C4-2B (cell line): ENCODE measurements around the gene CLCF1.
A peak's percentile ranks its signal among the peaks of the same experiment; 100 is the strongest.

Experiments used
- H3K27ac ChIP-seq: fragments of 450-650 bp; 2 replicates; pipeline ENCODE4 v1.5.1; 2017
- ZFX ChIP-seq: fragments of 450-650 bp; IDR thresholded peaks from 2 replicates; pipeline ENCODE4 v1.6.1; 2017
- TF ChIP-seq, protein P1 (sequence below): fragments of 450-650 bp; conservative IDR thresholded peaks from 2 replicates; pipeline ENCODE4 v1.5.1; 2017; ENCODE audit warnings: mild to moderate bottlenecking

Gene CLCF1

DNA sequence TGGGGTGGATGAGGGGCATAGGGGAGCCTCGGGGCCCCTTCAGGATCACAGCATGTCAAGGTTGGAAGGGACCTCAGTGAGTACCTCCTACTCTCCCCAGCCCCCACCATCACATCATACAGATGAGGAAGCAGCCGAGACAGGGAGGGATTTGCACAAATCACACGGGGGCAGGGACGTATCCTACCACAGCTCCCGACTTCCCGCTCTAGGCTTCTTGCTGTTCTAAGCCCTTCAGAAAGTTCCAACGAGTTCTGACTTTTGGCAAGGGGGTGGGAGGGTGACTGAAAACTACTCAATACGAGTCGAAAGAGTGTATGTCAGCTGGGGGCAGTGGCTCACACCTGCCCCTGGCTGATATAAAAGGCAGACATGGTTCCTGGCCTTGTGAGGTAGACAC is 13.7 kb upstream of the CLCF1 start:
- TF ChIP-seq ZFX, result no peak
- TF ChIP-seq, protein P1, sequence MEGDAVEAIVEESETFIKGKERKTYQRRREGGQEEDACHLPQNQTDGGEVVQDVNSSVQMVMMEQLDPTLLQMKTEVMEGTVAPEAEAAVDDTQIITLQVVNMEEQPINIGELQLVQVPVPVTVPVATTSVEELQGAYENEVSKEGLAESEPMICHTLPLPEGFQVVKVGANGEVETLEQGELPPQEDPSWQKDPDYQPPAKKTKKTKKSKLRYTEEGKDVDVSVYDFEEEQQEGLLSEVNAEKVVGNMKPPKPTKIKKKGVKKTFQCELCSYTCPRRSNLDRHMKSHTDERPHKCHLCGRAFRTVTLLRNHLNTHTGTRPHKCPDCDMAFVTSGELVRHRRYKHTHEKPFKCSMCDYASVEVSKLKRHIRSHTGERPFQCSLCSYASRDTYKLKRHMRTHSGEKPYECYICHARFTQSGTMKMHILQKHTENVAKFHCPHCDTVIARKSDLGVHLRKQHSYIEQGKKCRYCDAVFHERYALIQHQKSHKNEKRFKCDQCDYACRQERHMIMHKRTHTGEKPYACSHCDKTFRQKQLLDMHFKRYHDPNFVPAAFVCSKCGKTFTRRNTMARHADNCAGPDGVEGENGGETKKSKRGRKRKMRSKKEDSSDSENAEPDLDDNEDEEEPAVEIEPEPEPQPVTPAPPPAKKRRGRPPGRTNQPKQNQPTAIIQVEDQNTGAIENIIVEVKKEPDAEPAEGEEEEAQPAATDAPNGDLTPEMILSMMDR, result no peak
- H3K27ac ChIP-seq, result no peak overlapping the region

DNA sequence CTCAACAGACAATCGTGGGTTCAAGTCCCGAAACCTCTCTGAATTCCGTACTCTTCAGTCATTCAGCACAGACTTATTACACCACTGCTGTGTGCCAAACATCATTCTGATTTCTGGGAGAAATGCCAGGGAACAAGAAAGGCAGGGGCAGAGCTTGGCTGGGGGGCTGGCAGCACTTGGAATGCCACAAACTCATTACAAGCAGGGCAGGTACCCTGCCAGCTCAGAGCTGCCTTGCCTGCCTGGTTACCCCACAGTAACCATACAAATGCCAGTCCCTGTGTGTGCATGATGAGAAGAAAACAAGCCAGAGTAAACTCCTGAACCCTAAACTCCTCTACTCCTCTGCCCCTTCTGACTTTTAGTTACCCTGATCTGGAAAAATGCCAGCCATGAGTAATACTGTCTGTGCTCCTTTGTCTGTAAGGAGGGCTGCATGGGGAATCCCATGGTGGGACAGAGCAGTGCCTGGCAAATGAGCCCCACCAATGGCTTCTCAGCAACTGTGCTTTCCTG is 11.5 kb upstream of the CLCF1 start:
- TF ChIP-seq, protein P1, result no peak
- no peak for TF ChIP-seq ZFX
- H3K27ac ChIP-seq, result no peak overlapping the region

DNA sequence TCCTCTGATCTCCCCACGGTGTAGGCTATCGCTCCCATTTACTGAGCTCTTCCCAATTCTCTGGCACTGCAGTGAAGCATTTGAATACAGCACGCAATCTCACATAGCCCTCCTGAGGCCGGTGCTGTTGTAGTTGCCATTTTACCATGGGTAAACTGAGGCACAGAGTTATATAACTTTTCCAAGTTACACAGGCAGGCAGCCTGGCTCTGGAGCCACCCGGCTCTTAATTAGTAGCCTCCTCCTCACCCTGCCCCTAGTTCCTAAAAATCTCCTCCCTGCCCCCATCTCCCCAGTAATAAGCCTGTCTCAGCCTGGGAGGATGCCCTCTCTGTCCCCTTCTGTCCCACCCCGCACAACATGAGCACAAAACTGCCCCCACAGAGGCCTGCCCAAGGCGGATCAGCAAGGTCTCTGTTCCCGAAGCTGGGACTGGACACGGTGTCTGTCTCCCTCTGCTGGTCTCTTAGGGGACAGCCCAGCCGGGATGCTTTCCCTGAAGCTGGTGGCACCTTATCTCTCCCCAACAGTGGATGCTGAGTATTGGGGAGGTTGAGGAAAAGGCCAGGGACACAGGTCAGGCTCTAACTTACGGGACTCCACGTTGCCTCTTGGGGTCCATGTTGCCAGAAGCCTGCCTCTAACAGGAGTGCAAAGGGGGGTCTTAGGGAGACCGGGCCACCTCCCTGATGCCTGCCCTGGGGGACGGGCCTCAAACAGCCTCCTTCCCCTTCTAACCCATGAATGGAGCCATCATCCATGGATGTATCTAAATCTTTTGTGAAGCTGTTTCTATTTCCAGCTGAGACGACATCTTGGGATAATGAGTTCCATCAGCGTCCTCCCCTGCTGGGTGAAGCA is 9.1 kb upstream of the CLCF1 start:
- H3K27ac ChIP-seq, result no peak overlapping the region

DNA sequence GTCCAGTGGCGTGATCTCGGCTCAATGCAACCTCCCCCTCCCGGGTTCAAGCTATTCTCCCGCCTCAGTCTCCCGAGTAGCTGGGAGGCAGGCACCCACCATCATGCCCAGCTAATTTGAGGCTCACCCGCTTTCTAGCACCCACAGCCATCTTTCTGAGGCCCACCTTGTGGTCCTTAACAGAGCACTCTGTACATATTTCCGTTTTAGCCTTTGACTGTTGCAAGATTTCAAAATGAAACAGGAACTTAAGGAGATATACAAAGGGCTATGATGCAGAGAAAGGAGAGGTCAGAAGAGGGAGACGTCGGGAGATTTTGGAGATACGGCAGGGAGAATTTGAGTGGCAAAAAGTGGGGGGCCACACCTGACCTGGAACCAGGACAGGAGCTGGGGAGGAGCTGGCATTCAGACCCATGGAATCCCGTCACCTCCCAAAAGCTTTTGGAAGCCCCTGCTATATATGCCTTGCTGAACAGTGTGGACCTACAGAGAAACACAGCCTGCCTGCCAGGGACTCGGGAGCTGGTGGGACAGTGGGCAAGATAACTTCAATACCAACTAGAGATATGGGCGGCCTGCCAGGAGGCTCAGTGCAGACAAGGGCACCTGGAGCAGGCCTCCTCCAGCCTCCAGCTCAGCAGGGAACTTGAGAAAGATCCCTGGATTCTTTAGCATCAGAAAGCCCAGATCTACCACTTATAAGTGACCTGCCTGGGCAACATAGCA is 8.0 kb upstream of the CLCF1 start:
- H3K27ac ChIP-seq, result no peak overlapping the region
- no peak for TF ChIP-seq ZFX
- TF ChIP-seq, protein P1, result no peak

More for the DNA sequence above, 9.1 kb upstream of the CLCF1 start:
- TF ChIP-seq ZFX, result no peak
- TF ChIP-seq, protein P1, result peak; percentile 99

DNA sequence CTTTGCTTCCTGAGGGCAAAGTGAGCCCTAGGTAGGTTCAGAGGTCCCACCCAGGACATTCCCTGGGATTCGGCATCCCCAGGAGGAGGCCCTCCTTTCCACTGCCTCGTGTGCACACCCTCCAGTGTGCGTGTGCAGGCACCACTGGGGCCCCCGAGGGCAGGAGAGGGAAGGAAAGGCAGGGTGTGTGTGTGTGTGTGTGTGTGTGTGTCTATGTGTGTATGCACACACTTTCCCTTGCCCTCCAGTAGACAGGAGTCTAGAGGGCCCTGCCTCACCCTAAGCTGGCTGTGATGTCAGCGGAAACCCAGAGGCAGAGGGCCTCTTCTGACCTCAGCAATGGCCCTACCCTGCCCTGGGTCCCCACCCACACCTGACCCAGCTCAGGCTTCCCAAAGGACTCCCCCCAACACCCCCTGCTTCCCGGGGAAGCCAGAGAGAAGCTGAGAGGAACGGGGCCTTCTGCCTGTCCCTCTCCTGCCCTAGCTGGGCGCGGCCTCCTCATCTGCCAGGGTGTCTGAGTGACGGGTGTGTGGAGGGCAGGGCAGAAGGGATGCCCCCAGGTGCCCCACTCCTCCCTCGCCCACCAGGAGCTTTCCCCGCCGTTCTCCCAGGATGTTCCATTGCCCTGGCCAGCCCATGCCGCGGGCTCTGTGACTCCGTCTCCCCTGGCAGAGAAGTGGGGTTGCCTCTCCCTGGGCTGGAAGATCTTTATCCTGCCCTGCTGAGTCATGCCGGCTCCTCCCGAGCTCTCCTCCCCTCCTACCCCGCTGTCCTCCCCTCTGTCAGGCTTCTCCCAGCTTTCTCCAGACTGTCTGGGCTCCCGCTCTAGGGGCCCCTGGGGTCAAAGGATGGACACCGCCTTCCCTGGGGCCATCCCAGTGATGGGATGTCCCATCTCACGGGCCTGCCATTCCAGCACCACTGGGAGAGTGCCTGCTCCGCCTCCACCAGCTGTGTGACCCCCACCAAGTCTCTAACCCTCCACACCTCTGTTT is 6.0 kb upstream of the CLCF1 start:
- no peak overlapping the region for H3K27ac ChIP-seq
- no peak for TF ChIP-seq ZFX
- TF ChIP-seq, protein P1, result no peak

DNA sequence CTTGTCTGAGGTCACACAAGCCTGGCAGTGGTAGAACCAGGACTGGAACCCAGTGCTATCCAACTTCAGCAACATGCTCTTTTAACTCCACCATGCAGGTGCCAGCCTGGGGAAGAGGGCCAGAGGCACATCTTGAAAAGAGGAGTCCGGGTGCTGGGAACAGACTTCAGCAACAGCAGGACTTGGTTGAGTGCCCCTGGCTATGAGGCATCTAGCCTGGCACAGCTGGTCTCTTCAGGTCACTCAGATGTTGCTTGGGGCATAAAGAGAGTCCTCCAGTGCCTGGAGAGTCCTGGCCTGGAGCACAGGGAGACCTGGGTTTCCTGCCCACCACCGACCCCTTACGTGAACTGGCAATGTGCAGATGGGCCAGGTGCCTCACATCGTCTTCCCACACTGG is 5.1 kb upstream of the CLCF1 start:
- no peak overlapping the region for H3K27ac ChIP-seq

More for the DNA sequence above, 5.1 kb upstream of the CLCF1 start:
- TF ChIP-seq, protein P1, result no peak
- TF ChIP-seq ZFX, result no peak
